ENCODE results near the gene MBD3L4.
"Not testable (repeated sequence)": the region's sequence is repeated elsewhere in the genome, so short reads cannot be mapped to it uniquely, and the experiment has no call there.

- TF ChIP-seq EZH2 (optimal IDR thresholded peaks at IDR 0.05; ENCODE audit: low read depth, low read length), result not testable (repeated sequence)
- TF ChIP-seq, protein P1, sequence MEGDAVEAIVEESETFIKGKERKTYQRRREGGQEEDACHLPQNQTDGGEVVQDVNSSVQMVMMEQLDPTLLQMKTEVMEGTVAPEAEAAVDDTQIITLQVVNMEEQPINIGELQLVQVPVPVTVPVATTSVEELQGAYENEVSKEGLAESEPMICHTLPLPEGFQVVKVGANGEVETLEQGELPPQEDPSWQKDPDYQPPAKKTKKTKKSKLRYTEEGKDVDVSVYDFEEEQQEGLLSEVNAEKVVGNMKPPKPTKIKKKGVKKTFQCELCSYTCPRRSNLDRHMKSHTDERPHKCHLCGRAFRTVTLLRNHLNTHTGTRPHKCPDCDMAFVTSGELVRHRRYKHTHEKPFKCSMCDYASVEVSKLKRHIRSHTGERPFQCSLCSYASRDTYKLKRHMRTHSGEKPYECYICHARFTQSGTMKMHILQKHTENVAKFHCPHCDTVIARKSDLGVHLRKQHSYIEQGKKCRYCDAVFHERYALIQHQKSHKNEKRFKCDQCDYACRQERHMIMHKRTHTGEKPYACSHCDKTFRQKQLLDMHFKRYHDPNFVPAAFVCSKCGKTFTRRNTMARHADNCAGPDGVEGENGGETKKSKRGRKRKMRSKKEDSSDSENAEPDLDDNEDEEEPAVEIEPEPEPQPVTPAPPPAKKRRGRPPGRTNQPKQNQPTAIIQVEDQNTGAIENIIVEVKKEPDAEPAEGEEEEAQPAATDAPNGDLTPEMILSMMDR (IDR thresholded peaks at IDR 0.05; ENCODE audit: low read length), result not testable (repeated sequence)
Measured at GRCh38 chr19:7021331-7021730, 18.6 kb downstream of the MBD3L4 start, which contains the start of gene MBD3L2B.

Measured in MM.1S (cell line).